Measurements from ENCODE around the gene APOL3.
"Not testable (repeated sequence)": the region's sequence is repeated elsewhere in the genome, so short reads cannot be mapped to it uniquely, and the experiment has no call there.

The APOL3 gene

GRCh38 chr22:36192542-36192941 is 32.0 kb upstream of the APOL3 start:
- no peak for DNase-seq

- DNase-seq: no peak
These were observed 30.7 kb upstream of the APOL3 start for GRCh38 chr22:36191106-36191836.

GRCh38 chr22:36187862-36188261 is 27.3 kb upstream of the APOL3 start:
- DNase-seq: not testable (repeated sequence)

GRCh38 chr22:36185828-36186624 is 25.5 kb upstream of the APOL3 start:
- DNase-seq: no peak

- DNase-seq: no peak
These were observed 24.0 kb upstream of the APOL3 start for GRCh38 chr22:36184433-36185025.

- DNase-seq: no peak
These were observed 22.9 kb upstream of the APOL3 start for GRCh38 chr22:36183446-36183845.

- DNase-seq: no peak
These were observed 22.3 kb upstream of the APOL3 start for GRCh38 chr22:36182857-36183256.

GRCh38 chr22:36182056-36182455 is 21.5 kb upstream of the APOL3 start:
- DNase-seq: no peak

- no peak for DNase-seq
These were observed 20.4 kb upstream of the APOL3 start for GRCh38 chr22:36180928-36181327.

- peak; percentile 59 for DNase-seq
These were observed 19.7 kb upstream of the APOL3 start for GRCh38 chr22:36180038-36180880.

- DNase-seq: no peak
These were observed 16.6 kb upstream of the APOL3 start for GRCh38 chr22:36177160-36177559.

- DNase-seq: no peak
These were observed 15.3 kb upstream of the APOL3 start for GRCh38 chr22:36175892-36176291.

GRCh38 chr22:36171941-36172340 is 11.4 kb upstream of the APOL3 start:
- no peak for DNase-seq

- no peak for DNase-seq
These were observed 6.1 kb upstream of the APOL3 start for GRCh38 chr22:36166518-36167220.

- DNase-seq: no peak
These were observed 5.5 kb upstream of the APOL3 start for GRCh38 chr22:36166086-36166485.

GRCh38 chr22:36165141-36165540 is 4.6 kb upstream of the APOL3 start:
- no peak for DNase-seq

- no peak for DNase-seq
These were observed 4.1 kb upstream of the APOL3 start for GRCh38 chr22:36164621-36165020.

GRCh38 chr22:36163497-36163896 is 2.9 kb upstream of the APOL3 start:
- DNase-seq: no peak

- DNase-seq: no peak
These were observed 1.8 kb upstream of the APOL3 start for GRCh38 chr22:36162127-36163034.

GRCh38 chr22:36161793-36162126 is 1.2 kb upstream of the APOL3 start:
- DNase-seq: not testable (repeated sequence)
